Adipose tissue (tissue), 3 donors: ENCODE data around the gene RPL5. TPM values are rescaled to one million over a fixed set of nuclear protein-coding genes. Genes with fewer than 3 reads are reported as not detected.

Experiments used
- H3K27ac ChIP-seq: one replicate; pipeline ENCODE4 v1.5.1; 2013; ENCODE audit warnings: low read depth, low read length
- WGBS, 3 donors: extraction: QIAGEN DNeasy Blood & Tissue Kit; methylation state at CpG; one replicate each; pipeline ENCODE4 v1.1.7; 2013; 5-methylcytosine and 5-hydroxymethylcytosine counted together
- polyA plus RNA-seq, 3 donors: library from polyadenylated mRNA; stranded (reverse); fragments of 200-250 nt; gene quantifications; one replicate each; pipeline ENCODE4 v1.2.3, GENCODE V29; 2013
- donor health status: healthy with polysubstance abuse.
- donor health status: Bipolar disorder and iron deficiency.
- donor health status: healthy.

The RPL5 gene
- polyA plus RNA-seq, 3 donors, result 1,236 to 2,453 (median 1,716) TPM

- 29 to 79% (median 61%) methylated on average over 1 of the region's 1 CpG for WGBS, 3 donors
- no peak overlapping the region for H3K27ac ChIP-seq
Measured at GRCh38 chr1:92817137-92817697, 14.6 kb upstream of the RPL5 start.

GRCh38 chr1:92817986-92818764 is 13.7 kb upstream of the RPL5 start:
- H3K27ac ChIP-seq, result no peak overlapping the region
- WGBS, 3 donors, result 90 to 96% (median 93%) methylated on average over 3 of the region's 3 CpGs

DNA sequence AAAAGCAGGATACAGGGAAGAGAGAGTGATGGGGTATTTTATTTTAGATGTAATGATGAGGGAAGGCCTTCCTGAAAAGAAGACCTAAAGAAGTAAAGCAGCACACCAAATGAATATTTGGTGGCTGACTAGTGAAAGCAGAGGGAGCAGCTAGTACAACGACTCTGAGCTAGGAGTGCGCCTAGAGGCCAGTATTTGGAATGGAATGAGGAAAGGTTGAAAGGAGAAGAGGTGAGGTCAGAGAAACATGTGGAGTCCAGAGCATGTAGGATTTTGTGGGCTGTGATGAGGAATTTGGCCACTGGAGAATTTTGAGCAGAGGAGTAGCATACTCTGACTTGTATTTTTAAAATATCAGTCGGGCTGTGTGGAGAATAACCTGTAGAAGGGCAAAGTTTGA is 11.8 kb upstream of the RPL5 start:
- H3K27ac ChIP-seq, result no peak overlapping the region
- WGBS, 3 donors, result 62 to 75% (median 63%) methylated on average over 3 of the region's 3 CpGs

- no peak overlapping the region for H3K27ac ChIP-seq
- WGBS, 3 donors, result 85 to 95% (median 90%) methylated on average over 3 of the region's 3 CpGs
Measured at GRCh38 chr1:92820551-92820950, 11.3 kb upstream of the RPL5 start.

GRCh38 chr1:92822879-92823278 is 9.0 kb upstream of the RPL5 start:
- 70 to 87% (median 84%) methylated on average over 3 of the region's 3 CpGs for WGBS, 3 donors

DNA sequence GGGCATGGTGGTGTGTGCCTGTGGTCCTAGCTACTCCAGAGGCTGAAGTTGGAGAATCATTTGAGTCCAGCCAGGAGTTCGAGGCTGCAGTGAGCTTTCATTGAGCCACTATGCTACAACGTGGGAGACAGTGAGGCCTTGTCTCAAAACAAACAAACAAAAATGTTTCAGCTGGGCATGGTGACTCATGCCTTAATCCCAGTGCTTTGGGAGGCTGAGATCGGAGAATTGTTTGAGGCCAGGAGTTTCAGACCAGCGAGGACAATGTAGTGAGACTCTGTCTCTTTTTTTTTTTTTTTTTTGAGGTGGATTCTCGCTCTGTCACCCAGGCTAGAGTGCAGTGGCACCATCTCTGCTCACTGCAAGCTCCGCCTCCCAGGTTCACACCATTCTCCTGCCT is 5.0 kb upstream of the RPL5 start:
- 82 to 89% (median 84%) methylated on average over 5 to 6 of the region's 6 CpGs for WGBS, 3 donors
- no peak overlapping the region for H3K27ac ChIP-seq

More at GRCh38 chr1:92822879-92823278, 9.0 kb upstream of the RPL5 start:
- H3K27ac ChIP-seq, result no peak overlapping the region

- WGBS, 3 donors, result 54 to 63% (median 55%) methylated on average over 4 of the region's 4 CpGs
- H3K27ac ChIP-seq, result no peak overlapping the region
Measured at GRCh38 chr1:92831368-92831761, 475 bp upstream of the RPL5 start.

GRCh38 chr1:92832537-92833114 is 786 bp downstream of the RPL5 start:
- whole genome bisulfite sequencing, 3 donors, result 0% methylated on average over 19 of the region's 19 CpGs
- H3K27ac ChIP-seq, result peak overlapping the region; percentile 71

GRCh38 chr1:92833840-92834239 is 2.0 kb downstream of the RPL5 start:
- 52 to 75% (median 70%) methylated on average over 5 of the region's 5 CpGs for WGBS, 3 donors
- H3K27ac ChIP-seq, result no peak overlapping the region

DNA sequence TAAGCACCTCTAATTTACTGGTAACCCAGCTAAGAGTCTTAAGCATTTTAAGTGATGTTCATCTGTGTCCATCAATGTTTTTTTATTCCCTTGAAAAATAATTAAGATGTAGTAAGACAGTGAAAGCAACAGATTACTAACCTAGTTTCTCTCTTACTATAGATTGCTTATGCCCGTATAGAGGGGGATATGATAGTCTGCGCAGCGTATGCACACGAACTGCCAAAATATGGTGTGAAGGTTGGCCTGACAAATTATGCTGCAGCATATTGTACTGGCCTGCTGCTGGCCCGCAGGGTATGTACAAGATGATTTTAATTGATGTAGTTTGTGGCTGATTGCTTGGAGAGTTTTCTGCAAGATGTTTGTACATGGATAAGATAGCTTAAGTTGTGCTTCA is 2.8 kb downstream of the RPL5 start:
- H3K27ac ChIP-seq, result no peak overlapping the region
- WGBS, 3 donors, result 53 to 80% (median 77%) methylated on average over 5 of the region's 5 CpGs

- 87 to 93% (median 93%) methylated on average over 2 of the region's 2 CpGs for WGBS, 3 donors
Measured at GRCh38 chr1:92837062-92837461, 5.2 kb downstream of the RPL5 start.

DNA sequence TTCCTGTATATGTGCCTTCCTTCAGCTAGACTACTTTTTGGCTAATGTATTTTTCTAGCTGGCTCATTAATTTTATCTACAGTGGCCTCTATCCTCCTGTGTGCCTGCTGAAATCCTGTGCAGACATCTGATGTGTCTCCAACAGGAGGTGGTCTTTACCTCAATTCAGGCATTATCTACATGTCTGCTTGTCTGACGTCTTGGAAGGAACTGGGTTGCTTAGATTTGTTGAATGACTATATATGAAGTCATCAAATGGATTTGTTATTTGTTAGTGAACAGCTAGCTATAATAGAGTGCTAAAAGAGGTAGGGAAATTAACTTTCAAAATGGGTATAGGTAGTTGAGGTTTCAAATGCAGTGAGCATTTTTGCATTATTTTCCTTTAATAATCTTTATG is 6.7 kb downstream of the RPL5 start:
- H3K27ac ChIP-seq, result no peak overlapping the region
- 0 to 16% (median 0%) methylated on average over 1 of the region's 1 CpG for WGBS, 3 donors

More at GRCh38 chr1:92837062-92837461, 5.2 kb downstream of the RPL5 start:
- no peak overlapping the region for H3K27ac ChIP-seq

GRCh38 chr1:92839442-92839841 is 7.6 kb downstream of the RPL5 start:
- 55 to 69% (median 62%) methylated on average over 2 of the region's 2 CpGs for WGBS, 3 donors
- no peak overlapping the region for H3K27ac ChIP-seq

- WGBS, 3 donors, result 61 to 64% (median 63%) methylated on average over 5 of the region's 5 CpGs
- H3K27ac ChIP-seq, result no peak overlapping the region
Measured at GRCh38 chr1:92840600-92840999, 8.8 kb downstream of the RPL5 start.

DNA sequence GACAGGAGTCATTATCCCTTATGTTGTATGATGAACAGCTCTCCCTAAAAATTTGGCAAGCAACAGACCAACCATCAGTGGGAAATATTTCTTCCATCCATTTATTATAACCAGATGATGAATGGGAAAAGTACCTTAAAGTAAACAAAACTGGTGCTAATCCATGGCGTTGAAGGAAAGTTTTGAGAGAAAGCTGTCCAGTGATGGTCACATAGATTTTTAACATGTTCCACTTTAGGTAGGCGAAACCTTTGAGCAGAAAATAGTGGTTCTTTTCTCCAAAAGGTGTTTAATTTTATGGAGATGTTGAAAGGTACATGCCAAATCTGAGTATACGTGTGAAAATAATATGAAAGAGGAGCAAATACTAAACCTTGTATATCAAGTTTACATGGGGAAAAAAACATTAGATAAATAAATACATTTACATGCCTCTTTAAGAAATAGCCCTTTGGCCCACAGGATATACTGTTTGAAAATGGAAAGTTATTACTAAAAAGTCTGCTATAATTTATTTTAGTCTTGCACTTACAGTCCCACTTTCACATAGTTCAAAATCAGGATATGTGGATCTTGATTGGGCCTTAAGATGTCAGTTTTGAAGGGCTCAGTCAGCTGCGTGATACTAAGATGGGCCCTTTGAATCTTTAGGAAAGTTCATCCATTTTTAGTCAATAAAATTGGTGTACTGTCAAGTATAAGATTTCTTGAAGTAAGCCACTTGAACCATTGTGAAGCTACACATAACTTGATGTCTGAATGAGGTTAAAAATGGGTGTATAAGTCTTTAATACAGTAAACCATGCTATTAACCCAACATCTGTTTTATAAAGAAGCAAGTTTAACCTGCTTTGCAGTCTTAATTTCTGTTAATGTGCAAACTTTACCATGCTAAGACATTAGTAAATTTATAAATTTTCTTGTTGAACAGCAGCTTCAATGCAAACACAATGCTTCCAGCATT is 10.5 kb downstream of the RPL5 start:
- 82 to 90% (median 85%) methylated on average over 4 of the region's 4 CpGs for WGBS, 3 donors
- H3K27ac ChIP-seq, result no peak overlapping the region

DNA sequence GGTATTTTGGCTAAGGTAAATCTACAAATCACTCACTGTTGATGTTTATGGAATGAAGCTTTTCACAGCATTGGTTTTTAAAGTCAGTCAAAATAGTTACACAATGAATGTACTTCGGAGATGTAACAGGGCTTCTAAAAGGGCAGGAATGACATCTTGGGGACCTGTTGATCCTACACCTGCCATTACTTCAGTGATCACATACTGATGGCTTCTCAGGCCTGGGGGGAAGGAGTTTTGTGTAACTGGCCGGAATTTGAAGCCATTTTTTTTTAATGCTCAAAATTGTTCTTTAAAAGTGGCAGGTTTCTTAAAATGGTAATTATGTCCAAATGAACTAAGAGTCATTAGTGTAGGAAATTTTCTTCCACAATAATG is 11.2 kb downstream of the RPL5 start:
- no peak overlapping the region for H3K27ac ChIP-seq
- WGBS, 3 donors, result 42 to 45% (median 45%) methylated on average over 2 of the region's 2 CpGs

DNA sequence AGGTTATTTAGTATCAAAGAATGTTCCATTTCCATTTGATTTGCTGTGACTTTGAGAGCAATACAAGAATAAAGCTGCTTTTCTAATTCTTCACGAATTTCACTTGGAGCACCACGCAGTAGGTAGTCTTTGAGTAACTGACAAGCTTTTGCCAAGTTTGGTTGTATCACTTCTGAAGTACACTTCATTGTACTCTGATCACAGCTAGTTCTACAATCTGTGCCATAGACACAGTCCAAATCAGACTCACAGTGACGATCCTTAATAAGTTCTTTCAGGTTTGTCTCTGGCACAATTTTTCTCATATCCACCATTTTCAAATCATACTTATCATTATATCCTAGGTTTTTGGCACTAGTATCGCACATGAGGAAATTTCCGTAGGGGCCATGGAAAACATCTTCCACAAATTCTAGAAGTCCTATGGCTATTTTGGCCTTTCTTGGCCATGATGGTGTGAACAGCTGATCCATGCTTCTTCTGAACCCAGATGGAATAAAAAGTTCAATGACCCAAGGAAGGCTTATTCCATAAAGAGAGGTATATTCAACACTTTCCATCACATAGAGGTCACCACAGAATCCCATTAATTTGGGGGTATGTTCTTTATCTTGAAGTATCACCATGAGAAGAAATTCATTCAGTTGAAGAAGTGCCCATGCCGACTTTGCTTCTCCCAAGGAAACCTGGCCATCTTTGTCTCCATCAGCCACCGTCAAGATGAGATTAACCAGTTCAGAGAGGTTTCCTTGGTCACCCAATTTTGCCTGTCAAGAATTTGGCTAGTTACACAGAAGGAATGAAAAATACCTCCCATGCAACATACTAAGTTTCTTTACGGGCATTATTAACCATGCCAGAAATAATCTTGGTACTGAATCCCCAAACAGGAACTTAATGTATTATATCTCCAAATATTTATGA is 11.9 kb downstream of the RPL5 start:
- WGBS, 3 donors, result 89 to 93% (median 92%) methylated on average over 8 of the region's 8 CpGs
- no peak overlapping the region for H3K27ac ChIP-seq

DNA sequence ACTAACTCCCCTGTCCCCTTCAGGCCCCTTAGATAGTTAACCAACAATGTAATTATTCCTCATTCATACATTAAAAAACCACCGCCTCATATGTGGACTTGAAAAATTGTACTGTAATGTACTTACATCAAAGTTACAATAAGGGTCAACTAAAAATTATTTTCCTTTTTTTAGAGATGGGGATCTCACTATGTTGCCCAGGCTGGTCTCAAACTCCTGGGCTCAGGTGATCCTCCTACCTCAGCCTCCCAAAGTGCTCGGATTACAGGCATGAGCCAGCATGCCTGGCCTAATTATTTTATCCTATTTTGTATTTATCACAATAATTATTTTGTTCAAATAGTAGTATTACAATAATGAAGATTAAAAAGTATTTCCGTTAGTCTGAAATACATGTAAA is 12.6 kb downstream of the RPL5 start:
- 96 to 99% (median 98%) methylated on average over 3 of the region's 3 CpGs for WGBS, 3 donors
- H3K27ac ChIP-seq, result no peak overlapping the region
